ENCODE measurements around the gene MORC1.
"Not testable (repeated sequence)": the region's sequence is repeated elsewhere in the genome, so short reads cannot be mapped to it uniquely, and the experiment has no call there.

Gene MORC1

GRCh38 chr3:109117939-109118338 is at the start of gene MORC1:
MORC1 (minus strand) TSS chr3:109118134; CDS start chr3:109118059, 75 bp downstream.
- DNase-seq (ENCODE audit: low spot score) = no peak

GRCh38 chr3:109165905-109166304 is 48.0 kb upstream of the MORC1 start:
- no peak for DNase-seq (ENCODE audit: low spot score)

- DNase-seq (ENCODE audit: low spot score) = no peak
Observed at GRCh38 chr3:109161487-109162123, 43.7 kb upstream of the MORC1 start.

GRCh38 chr3:109155828-109156227 is 37.9 kb upstream of the MORC1 start:
- DNase-seq (ENCODE audit: low spot score) = no peak

- no peak for DNase-seq (ENCODE audit: low spot score)
Observed at GRCh38 chr3:109154979-109155378, 37.0 kb upstream of the MORC1 start.

GRCh38 chr3:109152320-109152719 is 34.4 kb upstream of the MORC1 start:
- DNase-seq (ENCODE audit: low spot score) = no peak

- no peak for DNase-seq (ENCODE audit: low spot score)
Observed at GRCh38 chr3:109149078-109149477, 31.1 kb upstream of the MORC1 start.

GRCh38 chr3:109143646-109144045 is 25.7 kb upstream of the MORC1 start:
- DNase-seq (ENCODE audit: low spot score) = no peak

GRCh38 chr3:109140318-109140717 is 22.4 kb upstream of the MORC1 start:
- DNase-seq (ENCODE audit: low spot score) = no peak

- no peak for DNase-seq (ENCODE audit: low spot score)
Observed at GRCh38 chr3:109137761-109138160, 19.8 kb upstream of the MORC1 start.

- DNase-seq (ENCODE audit: low spot score) = no peak
Observed at GRCh38 chr3:109136523-109136922, 18.6 kb upstream of the MORC1 start, which contains the start of gene C3orf85. C3orf85 (plus strand) TSS chr3:109136719; CDS start chr3:109136848, 129 bp downstream.

GRCh38 chr3:109133474-109133816 is 15.5 kb upstream of the MORC1 start:
- DNase-seq (ENCODE audit: low spot score) = not testable (repeated sequence)

- DNase-seq (ENCODE audit: low spot score) = no peak
Observed at GRCh38 chr3:109132801-109133473, 15.0 kb upstream of the MORC1 start.

GRCh38 chr3:109131276-109131675 is 13.3 kb upstream of the MORC1 start:
- no peak for DNase-seq (ENCODE audit: low spot score)

GRCh38 chr3:109127553-109127952 is 9.6 kb upstream of the MORC1 start:
- no peak for DNase-seq (ENCODE audit: low spot score)

GRCh38 chr3:109125902-109126301 is 8.0 kb upstream of the MORC1 start:
- no peak for DNase-seq (ENCODE audit: low spot score)

GRCh38 chr3:109122690-109123089 is 4.8 kb upstream of the MORC1 start:
- DNase-seq (ENCODE audit: low spot score) = no peak

- no peak for DNase-seq (ENCODE audit: low spot score)
Observed at GRCh38 chr3:109118584-109118983, 650 bp upstream of the MORC1 start.

GRCh38 chr3:109116031-109116430 is 1.9 kb downstream of the MORC1 start:
- DNase-seq (ENCODE audit: low spot score) = no peak

- DNase-seq (ENCODE audit: low spot score) = no peak
Observed at GRCh38 chr3:109115451-109115850, 2.5 kb downstream of the MORC1 start.

GRCh38 chr3:109114746-109115145 is 3.2 kb downstream of the MORC1 start:
- no peak for DNase-seq (ENCODE audit: low spot score)

- no peak for DNase-seq (ENCODE audit: low spot score)
Observed at GRCh38 chr3:109112946-109113760, 4.8 kb downstream of the MORC1 start.

- DNase-seq (ENCODE audit: low spot score) = no peak
Observed at GRCh38 chr3:109109574-109109973, 8.4 kb downstream of the MORC1 start.
